Tibial artery (tissue), 4 donors: ENCODE data around the gene MED7.

ENCODE experiments used
- DNase-seq, 2 donors: peaks; one replicate each; pipeline ENCODE4 v3.0.0-alpha.2; 2019
- H3K27ac ChIP-seq, 2 donors: fragments of 200-600 bp; sonication (generic) in 1 of 2; 1 replicate in 1 of 2; 2 replicates in 1 of 2; pipeline ENCODE4 v1.5.1; 2018 to 2019; ENCODE audit warnings: mild to moderate bottlenecking in 1 of 2
- H3K27me3 ChIP-seq, 2 donors: fragments of 200-600 bp; sonication (generic) in 1 of 2; one replicate each; pipeline versions ENCODE4 v1.5.1 to v1.6.0; 2016 to 2019
- H3K36me3 ChIP-seq, 3 donors: fragments of 200-600 bp; sonication (generic) in 2 of 3; one replicate each; pipeline ENCODE4 v1.5.1; 2016 to 2019; ENCODE audit warnings: mild to moderate bottlenecking in 2 of 3
- H3K4me1 ChIP-seq, 4 donors: fragments of 200-600 bp; sonication (generic) in 2 of 4; 1 replicate in 3 of 4; 2 replicates in 1 of 4; pipeline ENCODE4 v1.5.1; 2016 to 2019
- H3K4me3 ChIP-seq, 2 donors: fragments of 200-600 bp; sonication (generic) in 1 of 2; 1 replicate in 1 of 2; 2 replicates in 1 of 2; pipeline ENCODE4 v1.5.1; 2018 to 2019; ENCODE audit warnings: mild to moderate bottlenecking in 2 of 2
- H3K9me3 ChIP-seq, 3 donors: fragments of 200-600 bp; sonication (generic) in 1 of 3; one replicate each; pipeline ENCODE4 v1.5.1; 2016 to 2019
- intact Hi-C: fragments of 100-400 bp; cut with DNase I; formaldehyde crosslinking; loops from one replicate; pipeline ENCODE4 v1.15.0; 2023; ENCODE audit warnings: low total_unique reads
- TF ChIP-seq, protein P1 (sequence below), 2 experiments: fragments of 200-600 bp in 1 of 2; fragments of 450-650 bp in 1 of 2; IDR thresholded peaks; one replicate each; pipeline ENCODE4 v1.5.1; 2017 to 2019; ENCODE audit warnings: antibody characterized with exemption in 2 of 2, mild to moderate bottlenecking in 1 of 2, moderate library complexity in 1 of 2

MED7 gene

GRCh38 chr5:157165668-157166067 lies 23.0 kb upstream of the MED7 start:
- Histone ChIP-seq H3K27ac (no peak overlapping the region), H3K9me3 (no peaks in the 10 kb centered on the region), H3K27me3 (peaks cover 0 to 15% of the 10 kb centered on the region in 2 donors), H3K4me3 (no peak overlapping the region), H3K36me3 (no peaks in the 10 kb centered on the region), H3K4me1 (no peaks in the 10 kb centered on the region)
- no peak for DNase-seq
- TF ChIP-seq, protein P1, sequence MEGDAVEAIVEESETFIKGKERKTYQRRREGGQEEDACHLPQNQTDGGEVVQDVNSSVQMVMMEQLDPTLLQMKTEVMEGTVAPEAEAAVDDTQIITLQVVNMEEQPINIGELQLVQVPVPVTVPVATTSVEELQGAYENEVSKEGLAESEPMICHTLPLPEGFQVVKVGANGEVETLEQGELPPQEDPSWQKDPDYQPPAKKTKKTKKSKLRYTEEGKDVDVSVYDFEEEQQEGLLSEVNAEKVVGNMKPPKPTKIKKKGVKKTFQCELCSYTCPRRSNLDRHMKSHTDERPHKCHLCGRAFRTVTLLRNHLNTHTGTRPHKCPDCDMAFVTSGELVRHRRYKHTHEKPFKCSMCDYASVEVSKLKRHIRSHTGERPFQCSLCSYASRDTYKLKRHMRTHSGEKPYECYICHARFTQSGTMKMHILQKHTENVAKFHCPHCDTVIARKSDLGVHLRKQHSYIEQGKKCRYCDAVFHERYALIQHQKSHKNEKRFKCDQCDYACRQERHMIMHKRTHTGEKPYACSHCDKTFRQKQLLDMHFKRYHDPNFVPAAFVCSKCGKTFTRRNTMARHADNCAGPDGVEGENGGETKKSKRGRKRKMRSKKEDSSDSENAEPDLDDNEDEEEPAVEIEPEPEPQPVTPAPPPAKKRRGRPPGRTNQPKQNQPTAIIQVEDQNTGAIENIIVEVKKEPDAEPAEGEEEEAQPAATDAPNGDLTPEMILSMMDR (IDR thresholded peaks at IDR 0.05), result no peak
- intact Hi-C loops, result loop anchor here (10.0 kb wide), 1 partner anchor 569 kb away; the partner anchor contains the start of gene THG1L

DNA sequence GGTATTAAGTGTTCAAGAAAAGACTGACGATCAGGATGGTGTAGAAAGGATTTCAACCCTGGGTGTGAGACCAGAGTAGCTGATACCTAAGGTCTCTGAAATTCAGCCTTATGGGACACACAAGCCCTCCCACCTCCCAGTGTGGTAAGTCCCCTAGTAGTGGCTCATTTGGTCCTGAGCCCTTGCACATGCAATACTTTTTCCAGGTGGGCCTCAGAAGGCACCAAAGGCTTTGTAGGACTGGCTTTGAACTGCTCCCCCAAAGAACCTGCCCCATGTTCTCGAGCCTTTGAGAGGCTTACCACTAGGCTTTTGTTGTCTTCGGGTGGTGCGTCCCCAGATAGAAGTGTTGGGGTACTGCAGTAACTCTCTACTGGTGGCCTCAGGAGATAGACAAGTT lies 22.6 kb upstream of the MED7 start:
- TF ChIP-seq, protein P1 (IDR thresholded peaks at IDR 0.05), result no peak
- no peak overlapping the region for H3K27ac ChIP-seq
- H3K27me3 ChIP-seq, result peaks cover 0 to 15% of the 10 kb centered on the region in 2 donors
- H3K4me1 ChIP-seq, result no peaks in the 10 kb centered on the region
- DNase-seq, result no peak
- H3K36me3 ChIP-seq, result no peaks in the 10 kb centered on the region
- intact Hi-C loops, result loop anchor here (10.0 kb wide), 1 partner anchor 570 kb away; the partner anchor contains the start of gene THG1L
- no peaks in the 10 kb centered on the region for H3K9me3 ChIP-seq
- no peak overlapping the region for H3K4me3 ChIP-seq

DNA sequence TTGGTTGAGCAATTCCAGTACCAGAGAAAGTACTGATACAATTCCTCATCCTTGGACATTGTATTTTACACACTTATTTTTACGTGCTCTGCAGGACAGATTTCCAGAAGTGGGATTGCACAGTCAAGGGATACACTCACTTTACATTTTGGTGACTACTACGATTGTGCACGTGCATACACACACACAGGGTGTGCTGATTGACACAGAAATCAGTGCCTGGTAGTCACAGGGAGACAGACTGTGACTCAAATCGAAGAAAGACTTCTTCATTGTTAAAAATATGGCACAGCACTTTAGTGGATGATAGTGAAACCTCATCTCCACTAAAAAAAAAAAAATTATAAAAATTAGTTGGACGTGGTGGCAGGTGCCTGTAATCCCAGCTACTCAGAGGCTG lies 21.9 kb upstream of the MED7 start:
- Histone ChIP-seq H3K27me3 (peaks cover 0 to 17% of the 10 kb centered on the region in 2 donors), H3K9me3 (no peaks in the 10 kb centered on the region), H3K27ac (no peak overlapping the region), H3K36me3 (no peaks in the 10 kb centered on the region), H3K4me3 (no peak overlapping the region), H3K4me1 (no peaks in the 10 kb centered on the region)
- intact Hi-C loops, result loop anchor here (10.0 kb wide), 1 partner anchor 570 kb away; the partner anchor contains the start of gene THG1L
- DNase-seq, result no peak
- TF ChIP-seq, protein P1 (IDR thresholded peaks at IDR 0.05), result no peak

GRCh38 chr5:157162919-157163510 lies 20.4 kb upstream of the MED7 start:
- H3K36me3 ChIP-seq, result no peaks in the 10 kb centered on the region
- DNase-seq, result no peak
- no peak overlapping the region for H3K4me3 ChIP-seq
- H3K27me3 ChIP-seq, result peaks cover 0 to 17% of the 10 kb centered on the region in 2 donors
- no peaks in the 10 kb centered on the region for H3K9me3 ChIP-seq
- H3K27ac ChIP-seq, result no peak overlapping the region
- TF ChIP-seq, protein P1 (IDR thresholded peaks at IDR 0.05), result no peak
- no peaks in the 10 kb centered on the region for H3K4me1 ChIP-seq
- intact Hi-C loops, result loop anchor here (10.0 kb wide), 1 partner anchor 572 kb away; the partner anchor contains the start of gene THG1L

DNA sequence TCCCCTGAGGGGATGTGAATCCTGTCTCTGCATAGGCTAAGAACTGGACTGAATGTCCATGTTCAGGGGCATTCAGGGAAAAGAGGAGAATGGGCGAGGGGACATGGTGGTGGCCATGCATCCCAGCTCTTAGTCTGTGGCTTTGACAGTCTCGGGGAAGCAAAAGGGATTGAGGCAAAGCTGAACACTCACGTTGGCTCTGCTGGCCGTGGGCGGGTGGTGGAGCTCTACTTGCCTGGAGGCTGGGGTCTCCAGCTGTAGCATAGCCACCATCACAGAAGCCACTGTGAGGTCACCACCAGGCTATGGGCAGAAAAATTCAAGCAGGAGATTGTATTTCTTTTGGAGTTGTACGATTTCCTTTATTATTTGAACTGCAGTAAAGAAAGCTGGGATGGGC lies 19.3 kb upstream of the MED7 start:
- intact Hi-C loops, result loop anchor here (10.0 kb wide), 1 partner anchor 573 kb away; the partner anchor contains the start of gene THG1L
- no peak for DNase-seq
- Histone ChIP-seq H3K36me3 (no peaks in the 10 kb centered on the region), H3K4me3 (no peak overlapping the region), H3K9me3 (no peaks in the 10 kb centered on the region), H3K4me1 (no peaks in the 10 kb centered on the region), H3K27ac (no peak overlapping the region), H3K27me3 (peaks cover 0 to 17% of the 10 kb centered on the region in 2 donors)
- TF ChIP-seq, protein P1 (IDR thresholded peaks at IDR 0.05), result no peak
